GM19324 (cell line): ENCODE measurements around the gene EXOSC7.

Experiments
- ATAC-seq: cut with Tn5 transposase; IDR thresholded peaks from one replicate; pipeline ENCODE4 v1.9.1; 2021; ENCODE audit warnings: mild to moderate bottlenecking, moderate library complexity; ENCODE audit not compliant: unreplicated experiment, low FRiP score

Gene EXOSC7

GRCh38 chr3:45020534-45020933 is 44.5 kb downstream of the EXOSC7 start:
- no peak for ATAC-seq

GRCh38 chr3:45021524-45022297 is 45.7 kb downstream of the EXOSC7 start:
- no peak for ATAC-seq

- ATAC-seq = no peak
Observed at GRCh38 chr3:45023675-45024074, 47.6 kb downstream of the EXOSC7 start.

GRCh38 chr3:45024542-45025255 is 48.7 kb downstream of the EXOSC7 start:
- ATAC-seq = no peak

- ATAC-seq = no peak
Observed at GRCh38 chr3:45026038-45026437, 50.0 kb downstream of the EXOSC7 start, which contains the start of gene CLEC3B. TSS of gene CLEC3B (plus strand) at chr3:45026303. CDS start at chr3:45026363, 60 bp downstream.

GRCh38 chr3:45026957-45027356 is 50.9 kb downstream of the EXOSC7 start:
- no peak for ATAC-seq

GRCh38 chr3:45027441-45027840 is 51.4 kb downstream of the EXOSC7 start:
- no peak for ATAC-seq

GRCh38 chr3:45029216-45029615 is 53.2 kb downstream of the EXOSC7 start:
- ATAC-seq = no peak

- ATAC-seq = no peak
Observed at GRCh38 chr3:45029661-45030060, 53.6 kb downstream of the EXOSC7 start.

GRCh38 chr3:45031531-45031930 is 55.5 kb downstream of the EXOSC7 start:
- ATAC-seq = no peak

GRCh38 chr3:45032113-45032512 is 56.1 kb downstream of the EXOSC7 start:
- no peak for ATAC-seq

GRCh38 chr3:45033791-45034190 is 57.7 kb downstream of the EXOSC7 start:
- ATAC-seq = no peak

- no peak for ATAC-seq
Observed at GRCh38 chr3:45034612-45035252, 58.7 kb downstream of the EXOSC7 start.

GRCh38 chr3:45035441-45036301 is 59.6 kb downstream of the EXOSC7 start:
- ATAC-seq = no peak

- ATAC-seq = peak; percentile 61
Observed at GRCh38 chr3:45037720-45038455, 61.8 kb downstream of the EXOSC7 start.

- ATAC-seq = no peak
Observed at GRCh38 chr3:45041666-45042065, 65.6 kb downstream of the EXOSC7 start.

- no peak for ATAC-seq
Observed at GRCh38 chr3:45042162-45042561, 66.1 kb downstream of the EXOSC7 start.

GRCh38 chr3:45043728-45044299 is 67.8 kb downstream of the EXOSC7 start:
- ATAC-seq = no peak

- no peak for ATAC-seq
Observed at GRCh38 chr3:45048244-45048643, 72.2 kb downstream of the EXOSC7 start.
